PC-9 (cell line): Measurements from ENCODE around the gene SRGAP1. TPM values are rescaled to one million over a fixed set of nuclear protein-coding genes. Genes with fewer than 3 reads are reported as not detected.

Experiments used
- BruUV-seq: library from RNA; stranded (reverse); fragments of 400-500 nt; replicated peaks from 2 replicates; lab custom pipeline; 2021; lab: Mats Ljungman, UMichigan
- CTCF ChIA-PET: fragments of 300-600 bp; sonication (Branson Sonifier 250); formaldehyde crosslinking; loops from one replicate; lab custom pipeline; 2022; ENCODE audit warnings: antibody characterized with exemption; lab: Charles Lee
- POLR2A ChIA-PET: fragments of 300-600 bp; sonication (Branson Sonifier 250); formaldehyde crosslinking; loops from one replicate; lab custom pipeline; 2022; ENCODE audit warnings: antibody characterized with exemption; ENCODE audit not compliant: unreplicated experiment; lab: Charles Lee
- DNase-seq, 2 experiments: peaks; one replicate each; pipeline versions ENCODE4 v3.0.0 to v3.0.0-alpha.2; 2015 to 2022; ENCODE audit warnings: mixed read lengths in 1 of 2
- H2AFZ ChIP-seq: fragments of 200-600 bp; sonication (generic); 2 replicates; pipeline ENCODE4 v1.8.1; 2017; ENCODE audit warnings: antibody characterized with exemption
- H3F3A ChIP-seq: fragments of 200-600 bp; sonication (generic); 2 replicates; pipeline ENCODE4 v1.8.1; 2017; ENCODE audit warnings: antibody characterized with exemption, mild to moderate bottlenecking, low read depth; ENCODE audit not compliant: insufficient read depth
- H3K27ac ChIP-seq: fragments of 200-600 bp; sonication (generic); 2 replicates; pipeline ENCODE4 v1.6.1; 2016; ENCODE audit warnings: mixed run types
- H3K27me3 ChIP-seq: fragments of 200-600 bp; sonication (generic); 2 replicates; pipeline ENCODE4 v1.6.1; 2016; ENCODE audit warnings: low read depth, mixed run types; ENCODE audit not compliant: insufficient read depth
- H3K36me3 ChIP-seq: fragments of 200-600 bp; sonication (generic); 2 replicates; pipeline ENCODE4 v1.6.1; 2016; ENCODE audit warnings: low read depth, mixed run types
- H3K4me1 ChIP-seq: fragments of 200-600 bp; sonication (generic); replicated peaks from 2 replicates; pipeline ENCODE4 v1.6.1; 2016; ENCODE audit warnings: mixed run types; ENCODE audit not compliant: insufficient read depth
- H3K4me2 ChIP-seq: fragments of 200-600 bp; sonication (generic); 2 replicates; pipeline ENCODE4 v1.6.1; 2017; ENCODE audit warnings: mixed run types
- H3K4me3 ChIP-seq: fragments of 200-600 bp; sonication (generic); 2 replicates; pipeline ENCODE4 v1.6.1; 2016; ENCODE audit warnings: mixed run types
- H3K79me2 ChIP-seq: fragments of 200-600 bp; sonication (generic); 2 replicates; pipeline ENCODE4 v1.6.1; 2017; ENCODE audit warnings: low read depth, mixed run types
- H3K9me2 ChIP-seq: fragments of 200-600 bp; sonication (generic); 2 replicates; pipeline ENCODE4 v1.8.1; 2017; ENCODE audit warnings: mild to moderate bottlenecking; ENCODE audit not compliant: insufficient read depth
- H3K9me3 ChIP-seq: fragments of 200-600 bp; sonication (generic); 2 replicates; pipeline ENCODE4 v1.8.1; 2016; ENCODE audit warnings: low read depth; ENCODE audit not compliant: insufficient read depth
- H4K20me1 ChIP-seq: fragments of 200-600 bp; sonication (generic); 2 replicates; pipeline ENCODE4 v1.8.1; 2017; ENCODE audit not compliant: insufficient read depth
- CTCF ChIP-seq: fragments of 200-600 bp; sonication (generic); conservative IDR thresholded peaks from 2 replicates; pipeline ENCODE4 v1.6.1; 2017; ENCODE audit warnings: mixed run types, antibody characterized with exemption, mild to moderate bottlenecking, moderate library complexity
- EZH2 ChIP-seq: fragments of 200-600 bp; sonication (generic); IDR thresholded peaks from 2 replicates; pipeline ENCODE4 v1.8.0; 2017; ENCODE audit warnings: antibody characterized with exemption, low read depth
- intact Hi-C: fragments of 100-400 bp; cut with micrococcal nuclease; formaldehyde crosslinking; loops from one replicate; pipeline ENCODE4 v1.10.0; 2022; ENCODE audit not compliant: unreplicated experiment
- total RNA-seq: library from RNA; stranded (reverse); gene quantifications from 2 replicates; pipeline ENCODE4 v1.2.3, GENCODE V29; 2021

Gene SRGAP1
- total RNA-seq, 1 experiment from 2014 or later, result 24.5 TPM

GRCh38 chr12:63944034-63944579, 99.6 kb downstream of the SRGAP1 start:
- H3K27me3 ChIP-seq, result no peaks in the 10 kb centered on the region
- no peak for TF ChIP-seq CTCF
- TF ChIP-seq EZH2, result no peak
- no peak overlapping the region for H2AFZ ChIP-seq
- ChIA-PET CTCF (no interaction called here), POLR2A (interaction anchor here (0.6 kb wide), 1 partner anchor 105 kb away, joined by 4 read pairs; no protein-coding TSS in a partner anchor)
- BruUV-seq, result no TSS peak
- H3K4me3 ChIP-seq, result no peak overlapping the region
- H3K9me3 ChIP-seq, result no peaks in the 10 kb centered on the region
- no peaks in the 10 kb centered on the region; the same call in 1 of the 2 replicates for H3K9me2 ChIP-seq
- DNase-seq, result no peak
- intact Hi-C loops, result loop anchor here (5.0 kb wide), 1 partner anchor 97 kb away; no protein-coding TSS in a partner anchor
- H3F3A ChIP-seq, result peaks cover 12% of the 10 kb centered on the region; the same call in 1 of the 2 replicates
- peaks cover 7% of the 10 kb centered on the region; the same call in 1 of the 2 replicates for H3K36me3 ChIP-seq
- peaks cover 89% of the 10 kb centered on the region for H3K79me2 ChIP-seq
- no peak overlapping the region for H3K27ac ChIP-seq
- H3K4me2 ChIP-seq, result no peak overlapping the region
- no peaks in the 10 kb centered on the region for H3K4me1 ChIP-seq
- no peaks in the 10 kb centered on the region for H4K20me1 ChIP-seq

DNA sequence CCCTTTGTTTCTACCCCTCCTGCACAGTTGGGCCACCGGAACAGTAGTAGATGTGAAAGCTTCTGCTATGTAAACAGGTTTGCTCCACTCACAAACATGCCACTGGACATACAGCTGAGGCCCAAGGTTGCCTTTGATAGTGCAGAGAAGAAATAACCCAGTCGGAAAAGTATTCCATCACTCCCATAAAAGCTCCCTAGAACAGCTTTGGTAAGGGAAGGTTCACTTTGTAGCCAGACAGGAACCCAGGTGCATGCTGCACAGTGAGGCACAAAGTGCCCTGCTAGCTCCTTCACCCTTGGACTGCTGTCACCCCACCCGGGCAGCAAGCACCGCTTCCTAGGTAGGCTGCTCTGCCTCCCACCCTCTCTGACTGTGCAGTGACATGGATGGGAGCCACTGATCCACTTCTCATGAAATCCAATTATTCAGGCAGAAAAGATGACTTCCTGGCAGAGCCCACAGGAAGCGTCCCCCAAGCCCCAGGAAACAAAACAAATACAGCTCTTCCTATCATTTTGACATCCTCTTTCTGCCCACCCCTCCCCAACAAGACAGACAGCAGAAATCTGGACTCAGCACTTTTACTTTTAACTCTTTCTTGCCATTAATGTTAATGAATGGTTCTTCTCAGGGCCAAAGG, 100.2 kb downstream of the SRGAP1 start:
- Histone ChIP-seq H3K4me2 (no peak overlapping the region), H4K20me1 (no peaks in the 10 kb centered on the region), H3K36me3 (peaks cover 7% of the 10 kb centered on the region; the same call in 1 of the 2 replicates), H3K79me2 (peaks cover 86% of the 10 kb centered on the region), H3K4me3 (no peak overlapping the region), H3K9me3 (no peaks in the 10 kb centered on the region), H2AFZ (no peak overlapping the region), H3K9me2 (no peaks in the 10 kb centered on the region; the same call in 1 of the 2 replicates), H3K27ac (no peak overlapping the region), H3K4me1 (no peaks in the 10 kb centered on the region), H3F3A (0 out of 2 replicates have a peak, but pooled peaks cover 12% of the 10 kb centered on the region), H3K27me3 (no peaks in the 10 kb centered on the region)
- no peak for DNase-seq
- POLR2A ChIA-PET, result no interaction called here
- CTCF ChIA-PET, result no interaction called here
- intact Hi-C loops, result loop anchor here (5.0 kb wide), 1 partner anchor 97 kb away; no protein-coding TSS in a partner anchor
- TF ChIP-seq EZH2, result no peak
- TF ChIP-seq CTCF, result no peak
- no TSS peak for BruUV-seq

GRCh38 chr12:63945777-63946176, 101.3 kb downstream of the SRGAP1 start:
- ChIA-PET CTCF (no interaction called here), POLR2A (no interaction called here)
- no peak overlapping the region for H3K27ac ChIP-seq
- no peak overlapping the region for H3K4me3 ChIP-seq
- BruUV-seq, result no TSS peak
- no peak overlapping the region for H3K4me2 ChIP-seq
- TF ChIP-seq CTCF (no peak), EZH2 (no peak)
- intact Hi-C loops, result no loop called here
- H2AFZ ChIP-seq, result no peak overlapping the region
- peaks cover 4% of the 10 kb centered on the region; the same call in 1 of the 2 replicates for H3K36me3 ChIP-seq
- H3K9me3 ChIP-seq, result no peaks in the 10 kb centered on the region
- H4K20me1 ChIP-seq, result no peaks in the 10 kb centered on the region
- H3F3A ChIP-seq, result 0 out of 2 replicates have a peak, but pooled peaks cover 12% of the 10 kb centered on the region
- DNase-seq, result no peak
- H3K4me1 ChIP-seq, result no peaks in the 10 kb centered on the region
- no peaks in the 10 kb centered on the region; the same call in 1 of the 2 replicates for H3K9me2 ChIP-seq
- peaks cover 86% of the 10 kb centered on the region for H3K79me2 ChIP-seq
- no peaks in the 10 kb centered on the region for H3K27me3 ChIP-seq
